Hepatocyte (in vitro differentiated cells): Measurements from ENCODE around the gene DMBX1.

Experiments
- EZH2 ChIP-seq: fragments of 200-600 bp; sonication (generic); IDR thresholded peaks from 2 replicates; pipeline ENCODE4 v1.6.1; 2016; ENCODE audit warnings: antibody characterized with exemption, mild to moderate bottlenecking, borderline replicate concordance
- TF ChIP-seq, protein P1 (sequence below): fragments of 200-600 bp; sonication (generic); IDR thresholded peaks from 2 replicates; pipeline ENCODE4 v1.5.1; 2016; ENCODE audit warnings: antibody characterized with exemption, mild to moderate bottlenecking; ENCODE audit not compliant: poor library complexity

DNA sequence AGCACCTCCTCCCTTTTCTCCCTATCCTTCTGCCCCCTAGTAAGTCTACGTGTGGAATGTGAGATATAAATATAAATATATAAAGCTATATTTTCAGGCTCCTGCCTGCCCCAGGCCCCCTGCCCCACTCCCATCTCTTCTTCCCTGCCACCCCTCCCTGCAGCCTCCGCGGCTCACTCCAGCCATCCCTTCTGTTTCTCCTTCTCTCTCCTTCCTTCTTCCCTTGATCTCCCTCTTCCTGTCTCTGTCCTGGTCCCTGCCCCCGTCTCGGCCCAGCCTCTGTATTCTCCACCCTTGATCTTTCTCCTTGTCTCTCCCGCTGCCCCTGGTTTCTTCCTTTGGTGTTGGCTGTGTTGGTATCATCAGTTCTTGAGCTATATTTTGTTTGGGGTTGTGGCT is 23.2 kb downstream of the DMBX1 start:
- TF ChIP-seq, protein P1, sequence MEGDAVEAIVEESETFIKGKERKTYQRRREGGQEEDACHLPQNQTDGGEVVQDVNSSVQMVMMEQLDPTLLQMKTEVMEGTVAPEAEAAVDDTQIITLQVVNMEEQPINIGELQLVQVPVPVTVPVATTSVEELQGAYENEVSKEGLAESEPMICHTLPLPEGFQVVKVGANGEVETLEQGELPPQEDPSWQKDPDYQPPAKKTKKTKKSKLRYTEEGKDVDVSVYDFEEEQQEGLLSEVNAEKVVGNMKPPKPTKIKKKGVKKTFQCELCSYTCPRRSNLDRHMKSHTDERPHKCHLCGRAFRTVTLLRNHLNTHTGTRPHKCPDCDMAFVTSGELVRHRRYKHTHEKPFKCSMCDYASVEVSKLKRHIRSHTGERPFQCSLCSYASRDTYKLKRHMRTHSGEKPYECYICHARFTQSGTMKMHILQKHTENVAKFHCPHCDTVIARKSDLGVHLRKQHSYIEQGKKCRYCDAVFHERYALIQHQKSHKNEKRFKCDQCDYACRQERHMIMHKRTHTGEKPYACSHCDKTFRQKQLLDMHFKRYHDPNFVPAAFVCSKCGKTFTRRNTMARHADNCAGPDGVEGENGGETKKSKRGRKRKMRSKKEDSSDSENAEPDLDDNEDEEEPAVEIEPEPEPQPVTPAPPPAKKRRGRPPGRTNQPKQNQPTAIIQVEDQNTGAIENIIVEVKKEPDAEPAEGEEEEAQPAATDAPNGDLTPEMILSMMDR = no peak
- no peak for TF ChIP-seq EZH2
